ENCODE measurements around the gene TCF3.

Gene TCF3

DNA sequence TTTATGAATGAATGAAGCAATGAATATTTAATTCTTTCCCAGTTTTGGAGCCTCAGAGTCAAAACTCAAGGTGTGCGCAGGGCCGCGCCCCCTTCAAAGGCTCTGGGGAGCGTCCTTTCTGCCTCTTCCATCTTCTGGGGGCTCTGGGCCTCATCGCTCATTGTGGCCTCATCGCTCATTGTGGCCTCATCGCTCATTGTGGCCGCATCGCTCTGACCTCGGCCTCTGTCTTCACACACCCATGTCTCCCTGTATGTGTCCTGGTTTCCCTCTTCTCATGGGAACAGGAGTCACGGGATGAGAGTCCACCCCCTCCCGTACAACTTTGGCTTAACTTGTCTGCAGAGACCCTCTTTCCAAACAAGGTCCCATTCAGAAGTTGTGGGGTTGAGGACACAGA, 81.1 kb downstream of the TCF3 start:
- peaks cover 20% of the 10 kb centered on the region for H3K36me3 ChIP-seq (ENCODE audit: insufficient read depth, insufficient read length, low read length)

DNA sequence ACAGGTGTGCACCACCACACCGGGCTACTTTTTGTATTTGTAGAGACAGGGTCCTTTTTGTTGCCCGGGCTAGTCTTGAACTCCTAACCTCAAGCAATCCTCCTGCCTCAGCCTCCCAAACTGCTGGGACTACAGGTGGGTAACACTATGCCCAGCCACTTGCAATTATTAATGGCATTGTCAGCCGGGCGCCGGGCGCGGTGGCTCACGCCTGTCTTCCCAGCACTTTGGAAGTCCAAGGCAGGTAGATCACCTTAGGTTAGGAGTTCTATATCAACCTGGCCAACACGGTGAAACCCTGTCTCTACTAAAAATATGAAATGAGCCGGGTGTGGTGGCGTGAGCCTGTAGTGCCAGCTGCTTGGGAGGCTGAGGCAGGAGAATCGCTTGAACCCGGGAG, 81.6 kb downstream of the TCF3 start:
- DNase-seq (ENCODE audit: low read depth, low spot score): no peak
- H3K9ac ChIP-seq (ENCODE audit: insufficient read length, low read depth): no peak overlapping the region
- peaks cover 12% of the 10 kb centered on the region for H3K27me3 ChIP-seq (ENCODE audit: insufficient read depth, insufficient read length)
- TF ChIP-seq SUZ12 (IDR thresholded peaks at IDR 0.05; ENCODE audit: extremely low read depth, insufficient read depth, insufficient read length) (no peak), ZNF274 (IDR thresholded peaks at IDR 0.05; ENCODE audit: low read depth, low read length) (no peak), YY1 (IDR thresholded peaks at IDR 0.05; ENCODE audit: insufficient read depth, insufficient read length) (no peak)
- H3K9me3 ChIP-seq (ENCODE audit: insufficient read depth, low read length): peaks cover 7% of the 10 kb centered on the region; the same call in 1 of the 2 replicates
- H3K4me3 ChIP-seq (ENCODE audit: insufficient read length, low read depth): no peak overlapping the region
- peaks cover 14% of the 10 kb centered on the region for H3K4me1 ChIP-seq (ENCODE audit: insufficient read depth, insufficient read length)
- H3K36me3 ChIP-seq (ENCODE audit: insufficient read depth, insufficient read length, low read length): peaks cover 19% of the 10 kb centered on the region

More for the DNA sequence above, 81.1 kb downstream of the TCF3 start:
- Histone ChIP-seq H3K27me3 (ENCODE audit: insufficient read depth, insufficient read length) (peaks cover 12% of the 10 kb centered on the region), H3K9ac (ENCODE audit: insufficient read length, low read depth) (no peak overlapping the region), H3K4me1 (ENCODE audit: insufficient read depth, insufficient read length) (peaks cover 11% of the 10 kb centered on the region), H3K4me3 (ENCODE audit: insufficient read length, low read depth) (no peak overlapping the region), H3K9me3 (ENCODE audit: insufficient read depth, low read length) (peaks cover 7% of the 10 kb centered on the region; the same call in 1 of the 2 replicates)
- TF ChIP-seq YY1 (IDR thresholded peaks at IDR 0.05; ENCODE audit: insufficient read depth, insufficient read length) (no peak), SUZ12 (IDR thresholded peaks at IDR 0.05; ENCODE audit: extremely low read depth, insufficient read depth, insufficient read length) (no peak), ZNF274 (IDR thresholded peaks at IDR 0.05; ENCODE audit: low read depth, low read length) (no peak)
- DNase-seq (ENCODE audit: low read depth, low spot score): no peak

DNA sequence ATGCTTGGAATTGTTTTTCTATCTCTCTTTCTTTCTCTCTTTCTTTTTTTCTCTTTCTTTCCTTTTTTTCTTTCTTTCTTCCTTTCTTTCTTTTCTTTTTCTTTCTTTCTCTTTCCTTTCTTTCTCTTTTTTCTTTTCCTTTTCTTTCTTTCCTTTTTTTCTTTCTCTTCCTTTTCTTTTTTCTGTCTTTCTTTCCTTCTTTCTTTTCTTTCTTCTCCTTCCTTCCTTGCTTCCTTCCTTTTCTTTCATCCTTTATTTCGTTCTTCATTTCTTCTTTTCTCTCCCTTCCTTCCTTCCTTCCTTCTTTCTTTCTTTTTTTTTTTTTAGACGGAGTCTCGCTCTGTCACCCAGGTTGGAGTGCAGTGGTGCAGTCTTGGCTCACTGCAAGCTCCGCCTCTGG, 82.4 kb downstream of the TCF3 start:
- H3K9ac ChIP-seq (ENCODE audit: insufficient read length, low read depth): no peak overlapping the region
- TF ChIP-seq YY1 (IDR thresholded peaks at IDR 0.05; ENCODE audit: insufficient read depth, insufficient read length) (no peak), SUZ12 (IDR thresholded peaks at IDR 0.05; ENCODE audit: extremely low read depth, insufficient read depth, insufficient read length) (no peak), ZNF274 (IDR thresholded peaks at IDR 0.05; ENCODE audit: low read depth, low read length) (no peak)
- H3K4me1 ChIP-seq (ENCODE audit: insufficient read depth, insufficient read length): peaks cover 19% of the 10 kb centered on the region
- peaks cover 22% of the 10 kb centered on the region for H3K36me3 ChIP-seq (ENCODE audit: insufficient read depth, insufficient read length, low read length)
- peaks cover 12% of the 10 kb centered on the region for H3K27me3 ChIP-seq (ENCODE audit: insufficient read depth, insufficient read length)
- DNase-seq (ENCODE audit: low read depth, low spot score): no peak
- H3K4me3 ChIP-seq (ENCODE audit: insufficient read length, low read depth): no peak overlapping the region
- peaks cover 7% of the 10 kb centered on the region; the same call in 1 of the 2 replicates for H3K9me3 ChIP-seq (ENCODE audit: insufficient read depth, low read length)

DNA sequence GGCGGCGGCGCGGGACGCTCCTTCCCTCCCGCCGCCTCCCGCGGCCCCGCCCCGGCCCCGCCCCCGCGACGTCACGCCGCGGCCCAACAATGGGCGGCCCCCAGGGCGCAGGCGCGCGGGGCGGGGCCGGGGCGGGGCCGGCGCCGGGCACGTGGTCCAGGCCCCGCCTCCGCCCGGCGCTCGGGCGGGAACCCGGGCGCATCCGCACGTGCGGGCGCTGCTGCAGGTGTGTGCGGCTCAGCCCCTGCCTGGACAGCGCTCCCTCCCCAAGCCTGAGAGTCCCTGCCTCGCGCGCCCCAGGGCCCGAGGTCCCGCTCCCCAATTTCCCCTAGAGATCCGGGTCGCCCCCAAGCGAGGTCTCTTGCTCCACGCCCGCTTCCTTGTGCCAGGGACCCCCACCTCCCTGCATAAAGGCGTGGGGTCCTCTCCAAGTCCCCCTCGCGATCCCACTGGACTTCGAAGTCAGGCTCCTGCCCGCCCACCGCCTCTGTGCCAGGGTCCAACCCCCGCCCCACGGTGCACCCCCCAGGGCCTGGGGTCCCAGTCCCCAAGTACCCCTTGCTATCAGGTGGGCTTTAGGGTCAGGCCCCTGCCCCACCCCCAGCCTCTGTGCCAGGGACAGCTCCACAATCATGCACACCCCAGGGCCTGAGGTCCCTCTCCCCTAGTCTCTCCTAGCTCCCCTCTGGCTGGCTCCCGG, 83.9 kb downstream of the TCF3 start, which contains the start of gene MEX3D:
Gene MEX3D (minus strand): TSS at position 6 of the 700 bp plus-strand sequence. CDS start 267 bp downstream, outside the sequence.
- H3K4me1 ChIP-seq (ENCODE audit: insufficient read depth, insufficient read length): peaks cover 24% of the 10 kb centered on the region
- peak within 1 kb of the TSS; percentile 96 for H3K9ac ChIP-seq (ENCODE audit: insufficient read length, low read depth)
- H3K4me3 ChIP-seq (ENCODE audit: insufficient read length, low read depth): peak within 1 kb of the TSS; percentile 89
- peaks cover 29% of the 10 kb centered on the region for H3K36me3 ChIP-seq (ENCODE audit: insufficient read depth, insufficient read length, low read length)
- H3K27me3 ChIP-seq (ENCODE audit: insufficient read depth, insufficient read length): peaks cover 12% of the 10 kb centered on the region
- no peak for TF ChIP-seq ZNF274 (IDR thresholded peaks at IDR 0.05; ENCODE audit: low read depth, low read length)
- TF ChIP-seq SUZ12 (IDR thresholded peaks at IDR 0.05; ENCODE audit: extremely low read depth, insufficient read depth, insufficient read length): no peak
- TF ChIP-seq YY1 (IDR thresholded peaks at IDR 0.05; ENCODE audit: insufficient read depth, insufficient read length): no peak
- no peak for DNase-seq (ENCODE audit: low read depth, low spot score)
- H3K9me3 ChIP-seq (ENCODE audit: insufficient read depth, low read length): peaks cover 7% of the 10 kb centered on the region; the same call in 1 of the 2 replicates

DNA sequence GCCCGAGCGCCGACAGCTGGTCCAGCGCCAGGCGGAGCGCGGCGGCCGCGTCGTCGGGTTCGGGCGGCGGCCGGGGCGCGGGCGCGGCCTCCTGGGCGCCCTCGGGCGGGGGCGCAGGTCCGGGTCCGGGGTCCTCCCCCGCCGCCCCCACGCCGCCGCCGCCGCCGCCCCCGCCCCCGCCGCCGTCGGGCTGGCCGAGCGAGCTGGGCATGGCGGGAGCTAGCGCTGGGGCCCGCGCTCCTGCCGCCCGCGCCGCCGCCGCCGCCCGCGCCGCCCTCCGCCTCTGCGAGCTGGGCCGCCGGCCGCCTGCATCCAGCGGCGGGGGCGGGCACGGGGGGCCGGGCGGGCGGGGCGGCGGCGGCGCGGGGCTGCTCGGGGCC, 84.6 kb downstream of the TCF3 start:
- TF ChIP-seq YY1 (IDR thresholded peaks at IDR 0.05; ENCODE audit: insufficient read depth, insufficient read length): no peak
- no peak for TF ChIP-seq ZNF274 (IDR thresholded peaks at IDR 0.05; ENCODE audit: low read depth, low read length)
- no peak for TF ChIP-seq SUZ12 (IDR thresholded peaks at IDR 0.05; ENCODE audit: extremely low read depth, insufficient read depth, insufficient read length)
- Histone ChIP-seq H3K36me3 (ENCODE audit: insufficient read depth, insufficient read length, low read length) (peaks cover 36% of the 10 kb centered on the region), H3K4me3 (ENCODE audit: insufficient read length, low read depth) (no peak overlapping the region), H3K9me3 (ENCODE audit: insufficient read depth, low read length) (peaks cover 7% of the 10 kb centered on the region; the same call in 1 of the 2 replicates), H3K9ac (ENCODE audit: insufficient read length, low read depth) (peak overlapping the region; percentile 96), H3K27me3 (ENCODE audit: insufficient read depth, insufficient read length) (peaks cover 12% of the 10 kb centered on the region), H3K4me1 (ENCODE audit: insufficient read depth, insufficient read length) (peaks cover 24% of the 10 kb centered on the region)
- DNase-seq (ENCODE audit: low read depth, low spot score): no peak

DNA sequence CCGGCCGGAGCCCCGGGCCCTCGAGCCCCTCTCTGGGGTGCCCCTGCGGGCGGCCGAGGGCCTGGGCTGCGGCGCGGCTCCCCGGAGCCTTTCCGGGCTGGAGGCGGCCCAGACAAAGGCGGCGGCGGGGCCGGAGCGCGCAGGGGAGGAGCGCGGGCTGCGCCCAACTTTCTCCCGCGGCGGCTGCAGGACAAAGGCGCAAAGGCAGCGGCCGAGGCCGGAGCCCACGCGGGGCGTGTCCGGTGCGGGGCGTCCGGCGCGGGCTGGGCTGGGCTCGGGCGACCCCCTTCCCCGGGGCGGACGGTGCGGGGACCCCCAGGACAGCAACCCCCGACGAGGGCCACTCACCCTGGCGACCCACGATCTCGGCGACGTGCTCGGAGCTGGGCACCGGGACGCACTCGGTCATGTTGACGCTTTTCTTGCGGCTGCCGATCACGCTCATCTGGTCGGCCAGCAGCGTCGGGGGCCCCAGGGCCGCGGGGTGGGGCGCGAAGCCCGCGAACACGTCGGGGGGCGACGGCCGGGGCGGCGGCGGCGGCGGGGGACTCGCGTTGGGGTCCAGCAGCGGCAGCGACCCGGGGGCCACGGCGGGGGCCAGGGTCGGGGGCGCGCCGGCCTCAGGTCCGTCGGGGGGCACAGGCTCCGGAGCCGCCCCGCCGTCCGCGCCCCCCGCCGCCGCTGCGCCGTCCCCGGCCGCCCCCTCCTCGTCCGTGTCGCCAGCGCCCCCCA, 85.1 kb downstream of the TCF3 start:
- peaks cover 12% of the 10 kb centered on the region for H3K27me3 ChIP-seq (ENCODE audit: insufficient read depth, insufficient read length)
- DNase-seq (ENCODE audit: low read depth, low spot score): no peak
- TF ChIP-seq YY1 (IDR thresholded peaks at IDR 0.05; ENCODE audit: insufficient read depth, insufficient read length): no peak
- TF ChIP-seq ZNF274 (IDR thresholded peaks at IDR 0.05; ENCODE audit: low read depth, low read length): no peak
- TF ChIP-seq SUZ12 (IDR thresholded peaks at IDR 0.05; ENCODE audit: extremely low read depth, insufficient read depth, insufficient read length): no peak
- H3K9ac ChIP-seq (ENCODE audit: insufficient read length, low read depth): peak overlapping the region; percentile 96
- H3K4me3 ChIP-seq (ENCODE audit: insufficient read length, low read depth): peak overlapping the region; percentile 89
- peaks cover 41% of the 10 kb centered on the region for H3K36me3 ChIP-seq (ENCODE audit: insufficient read depth, insufficient read length, low read length)
- H3K9me3 ChIP-seq (ENCODE audit: insufficient read depth, low read length): peaks cover 7% of the 10 kb centered on the region; the same call in 1 of the 2 replicates
- peaks cover 21% of the 10 kb centered on the region for H3K4me1 ChIP-seq (ENCODE audit: insufficient read depth, insufficient read length)
